NT2/D1 (cell line): Measurements from ENCODE around the gene WDHD1.

Source experiments
- SUZ12 ChIP-seq: IDR thresholded peaks from 2 replicates; pipeline ENCODE4 v1.6.1; 2011; ENCODE audit not compliant: insufficient read length, insufficient read depth; ENCODE audit errors: extremely low read depth
- ZNF274 ChIP-seq: IDR thresholded peaks from 2 replicates; pipeline ENCODE4 v1.6.1; 2011; ENCODE audit warnings: mild to moderate bottlenecking, low read depth, low read length

- no peak for TF ChIP-seq ZNF274
- no peak for TF ChIP-seq SUZ12
These were observed 107.6 kb downstream of the WDHD1 start for GRCh38 chr14:54919330-54919729.
